Activated CD4-positive, alpha-beta T cell treated with anti-CD3 and anti-CD28 coated beads for 24 hours (primary cell): Measurements from ENCODE around the gene NT5M.

ENCODE experiments used
- DNase-seq, 2 donors: peaks; one replicate each; pipeline ENCODE4 v3.0.0-alpha.2; 2020; ENCODE audit warnings: low read depth in 2 of 2

Gene NT5M

DNA sequence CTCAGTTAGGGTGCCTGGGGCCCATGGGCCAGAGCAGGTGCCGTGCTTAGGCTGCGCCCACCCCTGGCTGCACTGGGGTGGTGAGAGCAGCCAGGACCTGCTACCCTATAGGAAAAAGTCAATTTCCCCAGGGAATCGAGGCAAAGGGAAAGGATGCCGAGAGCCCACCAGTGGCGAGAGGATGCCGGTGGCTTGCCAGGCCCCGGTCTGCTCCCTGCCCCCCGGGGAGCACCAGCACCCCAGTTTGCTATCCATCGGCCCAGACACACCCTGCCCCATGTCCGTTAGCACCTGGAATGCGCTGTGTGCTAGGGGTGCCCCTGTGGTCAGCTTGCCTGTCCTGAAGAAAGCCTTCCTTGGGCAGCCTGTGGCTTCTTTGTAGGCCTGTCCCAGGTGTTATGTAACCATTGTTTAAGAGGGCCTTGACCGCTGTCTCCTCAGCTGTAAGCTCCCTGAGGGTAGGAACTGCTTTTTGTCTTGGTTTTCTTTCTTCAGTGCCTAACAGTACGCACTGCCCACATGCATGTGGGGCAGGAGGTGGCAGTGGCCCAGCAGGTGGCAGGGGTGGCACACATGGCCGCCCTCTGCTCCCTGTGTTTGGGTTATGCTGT is 40.8 kb downstream of the NT5M start:
- DNase-seq, result no peak

GRCh38 chr17:17344507-17345293 is 41.5 kb downstream of the NT5M start:
- no peak for DNase-seq

GRCh38 chr17:17345294-17345597 is 42.1 kb downstream of the NT5M start:
- no peak for DNase-seq

DNA sequence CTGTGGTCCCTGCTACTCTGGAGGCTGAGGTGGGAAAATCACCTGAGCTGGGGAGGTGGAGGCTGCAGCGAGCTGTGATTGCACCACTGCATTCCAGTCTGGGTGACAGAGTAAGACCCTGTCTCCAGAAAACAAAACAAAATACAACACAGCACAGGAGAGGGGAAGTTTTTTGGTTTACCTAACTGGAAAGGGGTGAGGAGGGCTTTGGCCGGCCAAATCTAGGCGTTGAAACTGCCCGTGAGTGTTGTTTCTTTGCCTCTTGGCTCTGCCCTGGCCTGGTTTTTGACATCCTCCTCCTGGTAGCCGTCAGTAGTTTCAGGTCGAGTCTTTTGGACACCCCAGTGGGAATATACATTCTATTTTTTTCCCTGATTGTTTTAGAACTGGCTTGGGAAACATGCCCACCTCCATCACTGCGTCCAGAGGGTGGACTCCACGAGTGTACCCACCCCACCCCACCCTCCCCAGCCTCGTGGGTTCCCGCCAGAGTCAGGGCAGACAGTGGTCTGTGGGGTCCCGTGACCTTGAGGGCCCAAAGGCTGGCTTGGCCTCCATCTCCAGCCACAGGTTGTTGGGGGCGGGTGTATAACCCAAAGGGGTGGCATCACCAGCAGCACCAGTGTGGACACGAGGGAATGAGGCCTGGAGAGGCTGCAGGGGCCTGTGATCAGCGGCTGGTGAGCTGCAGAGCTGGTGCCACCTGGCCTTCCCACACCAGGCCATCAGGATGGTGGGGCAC is 42.7 kb downstream of the NT5M start:
- DNase-seq, result no peak

DNA sequence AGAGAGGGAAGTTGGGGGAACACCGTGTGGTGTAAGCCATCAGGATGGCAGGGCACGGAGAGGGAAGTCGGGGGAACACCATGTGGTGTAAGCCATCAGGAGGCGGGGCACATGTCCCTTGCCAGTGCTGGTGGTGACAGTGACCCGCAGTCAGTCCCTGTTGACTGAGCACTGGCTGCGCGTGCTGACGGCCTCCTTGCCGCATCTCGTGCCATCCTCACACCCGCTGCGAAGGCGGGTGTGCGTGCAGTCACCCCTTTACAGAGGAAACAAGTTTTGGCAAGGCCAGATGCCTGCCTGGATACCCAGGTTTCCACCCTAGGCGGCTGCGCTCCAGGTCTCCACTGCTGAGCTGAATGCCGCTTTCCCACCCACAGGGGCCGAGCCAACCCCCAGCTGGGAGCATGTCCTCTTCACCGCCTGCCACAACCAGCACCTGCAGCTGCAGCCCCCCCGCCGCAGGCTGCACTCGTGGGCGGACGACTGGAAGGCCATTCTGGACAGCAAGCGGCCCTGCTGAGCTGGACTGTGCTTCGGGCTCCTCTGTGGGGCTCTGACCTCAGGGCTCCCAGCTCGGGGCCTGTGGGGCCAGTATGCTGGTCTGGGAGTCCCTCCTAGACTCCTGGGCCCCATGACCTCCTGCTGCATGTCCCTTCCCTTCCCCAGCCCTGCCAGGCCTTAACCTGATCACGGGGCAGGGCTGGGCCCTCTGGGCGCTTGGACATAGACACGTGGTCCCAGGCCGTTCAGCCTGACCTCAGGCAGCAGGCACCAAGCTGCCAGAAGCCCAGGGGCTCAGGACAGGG is 43.5 kb downstream of the NT5M start:
- DNase-seq, result no peak

GRCh38 chr17:17347234-17347955 is 44.2 kb downstream of the NT5M start:
- no peak for DNase-seq

DNA sequence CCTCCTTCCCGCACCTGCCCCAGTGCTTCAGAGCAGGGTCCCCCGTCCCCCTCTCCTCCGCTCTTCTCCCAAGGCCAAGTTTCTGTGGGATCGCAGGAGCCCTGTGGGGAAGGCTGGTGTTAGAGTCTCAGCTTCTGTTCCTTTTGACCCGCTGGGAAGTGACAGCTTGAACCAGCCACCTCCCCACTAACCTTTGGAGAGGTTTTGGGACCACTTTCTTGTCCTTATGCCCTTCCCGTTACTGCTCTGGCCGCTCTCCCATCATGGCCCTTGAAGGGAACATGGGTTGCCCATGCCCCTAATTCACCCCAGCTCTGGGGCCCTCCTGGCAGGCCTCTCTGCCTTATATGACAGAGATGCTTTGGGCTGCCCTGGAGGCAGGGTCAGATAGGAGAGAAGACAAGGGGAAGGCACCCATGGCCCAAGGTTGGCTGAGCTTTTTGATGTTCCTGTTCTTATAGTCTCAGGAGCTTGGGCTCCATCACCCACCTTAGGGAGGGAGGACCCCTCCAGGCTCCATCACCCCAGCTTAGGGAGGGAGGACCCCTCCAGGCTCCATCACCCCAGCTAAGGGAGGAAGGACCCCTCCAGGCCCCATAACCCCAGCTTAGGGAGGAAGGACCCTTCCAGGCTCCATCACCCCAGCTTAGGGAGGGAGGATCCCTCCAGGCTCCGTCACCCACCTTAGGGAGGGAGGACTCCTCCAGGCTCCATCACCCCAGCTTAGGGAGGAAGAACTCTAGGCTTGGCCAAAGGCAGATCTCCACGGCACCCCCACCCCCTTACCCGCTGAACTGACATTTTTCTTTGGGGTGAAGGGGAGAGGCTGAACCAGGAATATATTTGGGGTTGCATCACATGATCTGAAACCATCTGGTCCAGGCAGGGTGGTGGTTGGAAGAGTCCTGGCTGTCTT is 45.0 kb downstream of the NT5M start:
- DNase-seq, result no peak

- no peak for DNase-seq
Measured at GRCh38 chr17:17348872-17349723, 45.9 kb downstream of the NT5M start.

DNA sequence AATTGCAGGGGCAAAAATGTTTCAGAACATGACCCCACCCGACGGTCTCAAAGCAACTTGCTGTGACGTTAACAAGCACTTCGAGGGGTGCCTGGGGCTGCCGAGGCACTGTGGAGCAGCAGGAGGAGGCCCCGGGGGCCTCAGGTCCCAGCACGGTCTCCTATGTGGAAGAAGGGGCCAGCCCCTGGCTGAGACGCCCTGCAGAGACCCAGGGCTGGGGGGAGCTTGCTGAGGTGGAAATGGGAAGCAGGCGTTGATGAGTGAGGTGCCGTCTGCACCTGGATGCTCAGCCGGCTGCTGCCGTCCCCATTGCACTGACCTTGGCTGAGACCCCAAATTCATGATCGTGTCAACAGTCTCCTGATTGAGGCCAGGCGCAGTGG is 46.5 kb downstream of the NT5M start:
- DNase-seq, result no peak

- no peak for DNase-seq
Measured at GRCh38 chr17:17350491-17351355, 47.5 kb downstream of the NT5M start.

DNA sequence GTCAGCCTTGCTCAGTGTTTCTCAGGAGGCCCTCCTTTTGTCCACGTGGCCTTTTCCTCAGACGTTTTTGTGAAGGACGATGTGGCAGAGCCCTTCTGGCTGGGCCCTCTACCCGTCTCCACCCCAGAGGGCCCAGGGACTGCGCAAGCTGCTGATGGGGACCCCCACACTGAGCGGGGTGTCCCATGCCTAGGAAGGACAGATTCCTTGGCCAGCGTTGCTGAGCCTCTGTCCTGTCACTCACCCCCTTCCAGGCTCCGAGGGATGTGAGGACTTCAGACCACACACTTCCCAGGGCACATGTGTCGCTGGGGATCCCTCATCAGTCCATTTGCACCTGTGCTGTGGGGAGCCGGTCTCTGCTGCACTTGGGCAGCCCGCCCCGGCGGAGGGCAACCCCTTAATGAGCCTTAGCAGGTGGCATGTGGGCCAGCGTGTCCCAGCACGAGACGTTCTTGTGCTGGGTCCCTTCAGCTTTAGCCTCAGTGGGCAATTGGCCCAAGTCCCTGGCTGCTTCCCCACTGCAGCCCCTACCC is 48.3 kb downstream of the NT5M start:
- no peak for DNase-seq

- no peak for DNase-seq
Measured at GRCh38 chr17:17351901-17352781, 49.0 kb downstream of the NT5M start.

DNA sequence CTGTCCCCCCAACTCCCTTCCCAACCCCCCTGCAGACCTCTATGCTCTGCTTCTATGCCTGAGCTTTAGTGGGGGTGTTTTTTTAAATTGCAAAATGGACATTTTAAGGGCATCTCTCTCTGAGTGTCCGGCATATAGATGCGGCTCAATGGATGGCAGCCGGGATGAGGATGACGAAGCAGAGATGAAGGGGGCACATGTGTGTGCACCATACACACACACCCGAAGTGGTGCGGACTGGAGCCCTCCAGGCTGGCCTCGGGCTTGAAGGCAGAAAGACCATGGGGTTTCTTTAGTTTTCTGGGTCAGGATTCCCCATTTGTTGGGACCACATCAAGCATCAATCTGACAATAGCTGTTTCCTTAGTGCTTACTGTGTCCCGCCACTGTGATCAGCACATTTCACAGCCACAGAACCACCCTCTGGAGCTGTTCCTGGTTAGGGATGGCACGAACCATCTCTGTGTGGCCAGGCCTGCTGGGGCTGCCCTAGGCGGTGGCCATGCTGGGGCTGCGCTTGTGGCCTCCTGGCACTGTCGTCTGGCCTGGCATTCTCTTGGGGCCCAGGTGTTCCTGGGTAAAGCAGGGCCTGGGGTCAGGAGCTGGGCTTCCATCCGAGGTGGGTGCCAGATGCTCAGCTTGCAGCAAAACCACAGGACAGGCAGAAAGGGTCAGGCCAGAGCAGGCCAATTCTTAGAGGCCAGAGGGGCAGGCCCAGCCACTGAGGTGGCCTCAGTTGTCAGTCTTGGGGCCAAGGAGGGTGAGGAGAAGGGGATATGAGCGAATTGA is 49.9 kb downstream of the NT5M start:
- no peak for DNase-seq

DNA sequence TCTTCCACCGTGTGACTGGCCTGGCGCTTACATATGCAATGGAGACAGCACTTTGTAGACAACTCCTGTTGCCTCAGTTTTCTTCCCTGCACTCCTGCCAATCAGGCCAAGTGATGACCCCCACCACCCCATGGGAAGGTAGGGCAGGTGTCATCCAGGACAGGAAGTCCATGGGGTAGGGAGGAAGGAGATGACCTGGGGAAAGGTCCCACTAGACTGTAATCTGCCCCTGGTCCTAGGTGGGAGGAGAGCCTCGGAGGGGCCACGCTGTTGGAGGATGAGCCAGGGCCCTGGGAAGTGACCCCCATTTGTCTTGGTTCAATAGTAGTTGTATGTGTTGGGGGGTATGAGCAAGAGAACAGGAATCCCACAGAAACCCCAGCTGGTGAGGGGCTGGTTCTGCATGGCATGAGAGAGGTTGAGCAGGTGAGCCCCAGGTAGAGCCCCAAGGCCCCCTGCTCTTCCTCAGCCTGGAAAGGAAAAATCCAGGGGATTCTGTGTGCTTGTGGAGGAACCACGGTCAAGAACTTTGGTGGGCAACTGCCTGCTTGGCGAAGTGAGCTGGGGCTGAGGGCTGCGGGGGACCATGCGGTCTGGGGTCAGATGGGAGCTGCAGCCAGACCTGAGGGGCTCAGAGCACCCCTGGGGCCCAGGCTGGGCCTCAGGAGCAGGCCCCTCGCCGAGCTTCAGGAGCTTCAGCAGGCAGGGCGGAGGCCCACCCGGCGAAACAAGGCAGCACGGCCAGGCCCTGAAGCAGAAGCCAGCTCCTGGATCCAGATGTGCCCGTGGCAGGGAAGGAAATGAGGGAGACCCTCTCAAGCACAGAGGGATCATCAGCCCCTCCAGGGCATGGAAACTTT is 50.7 kb downstream of the NT5M start:
- no peak for DNase-seq

GRCh38 chr17:17354560-17355349 is 51.6 kb downstream of the NT5M start:
- peak; percentile 59 to 69 for DNase-seq
